Ovary (tissue), 9 donors: Measurements from ENCODE around the gene EDIL3. TPM values are rescaled to one million over a fixed set of nuclear protein-coding genes. Genes with fewer than 3 reads are reported as not detected.

Source experiments
- DNase-seq, 5 donors: peaks; one replicate each; pipeline ENCODE4 v3.0.0-alpha.2; 2019 to 2020
- H3K27ac ChIP-seq, 2 donors: fragments of 200-600 bp; one replicate each; pipeline versions ENCODE4 v1.5.1 to v1.8.0; 2019 to 2022
- H3K27me3 ChIP-seq: fragments of 200-600 bp; one replicate; pipeline ENCODE4 v1.8.0; 2022
- H3K36me3 ChIP-seq: fragments of 200-600 bp; sonication (generic); one replicate; pipeline ENCODE4 v1.5.1; 2019
- H3K4me1 ChIP-seq: one replicate; pipeline ENCODE4 v1.8.1; 2013; ENCODE audit warnings: mild to moderate bottlenecking, moderate library complexity; ENCODE audit not compliant: insufficient read depth
- H3K4me3 ChIP-seq: fragments of 200-600 bp; sonication (generic); one replicate; pipeline ENCODE4 v1.5.1; 2017
- H3K9me3 ChIP-seq, 2 donors: fragments of 200-600 bp in 1 of 2; sonication (generic) in 1 of 2; one replicate each; pipeline versions ENCODE4 v1.5.1 to v1.8.1; 2013 to 2019; ENCODE audit warnings: mild to moderate bottlenecking in 1 of 2, moderate library complexity in 1 of 2
- EP300 ChIP-seq: sonication (generic); formaldehyde crosslinking; IDR thresholded peaks from one replicate; pipeline ENCODE4 v1.6.1; 2017; ENCODE audit warnings: antibody characterized with exemption
- POLR2A ChIP-seq: fragments of 450-650 bp; IDR thresholded peaks from one replicate; pipeline ENCODE4 v1.6.1; 2017; ENCODE audit warnings: antibody characterized with exemption, mild to moderate bottlenecking, moderate library complexity
- whole genome bisulfite sequencing, 3 donors: extraction: QIAGEN DNeasy Blood & Tissue Kit in 1 of 3; methylation state at CpG; one replicate each; pipeline versions ENCODE4 v1.1.5 to v1.1.7; 2013 to 2017; 5-methylcytosine and 5-hydroxymethylcytosine counted together
- intact Hi-C, 4 donors: fragments of 100-400 bp; cut with DNase I; formaldehyde crosslinking; loops; one replicate each; pipeline versions ENCODE4 v1.11.0 to v1.15.1; 2022 to 2023
- polyA plus RNA-seq, 2 donors: library from polyadenylated mRNA; stranded (reverse); fragments of 200-250 nt in 1 of 2; fragments of 350-450 nt in 1 of 2; fragmentation: Illumina TruSeq in 1 of 2; extraction: RNeasy Lipid Tissue Mini Kit (QIAGEN cat#74804) in 1 of 2; gene quantifications; one replicate each; pipeline ENCODE4 v1.2.3, GENCODE V29; 2013 to 2014
- total RNA-seq, 7 donors: library from RNA; depleted of rRNA in 2 of 7; stranded (reverse); fragments of >200 nt in 2 of 7; fragmentation: NEBNext Ultra II Directional in 3 of 7; extraction: Animal tissue kit (Norgen Biotek cat#: 25700) in 3 of 7; gene quantifications; one replicate each; pipeline versions ENCODE4 v1.1.0 to v1.2.4, GENCODE V29; 2016 to 2023
- TF ChIP-seq, protein P1 (sequence below), 3 donors: fragments of 450-650 bp in 2 of 3; fragments of 200-600 bp in 1 of 3; IDR thresholded peaks; one replicate each; pipeline versions ENCODE4 v1.5.1 to v1.8.0; 2016 to 2022; ENCODE audit warnings: antibody characterized with exemption in 3 of 3, mild to moderate bottlenecking in 1 of 3
- donor health status: DM: no; HTN: no; CAD: no; lungs with moderate emphysema.
- donor health status: DM: no; HTN: no; CAD: no.
- donor health status: Bipolar disorder and iron deficiency.
- donor health status: DM: yes; HTN: yes; CAD: no.
- donor health status: DM: no; HTN: no; CAD: no.
- donor health status: DM: yes; HTN: yes; CAD: no.

EDIL3 gene
- total and polyA plus RNA-seq, 9 donors = 5.9 to 41.5 (median 9.7) TPM

DNA sequence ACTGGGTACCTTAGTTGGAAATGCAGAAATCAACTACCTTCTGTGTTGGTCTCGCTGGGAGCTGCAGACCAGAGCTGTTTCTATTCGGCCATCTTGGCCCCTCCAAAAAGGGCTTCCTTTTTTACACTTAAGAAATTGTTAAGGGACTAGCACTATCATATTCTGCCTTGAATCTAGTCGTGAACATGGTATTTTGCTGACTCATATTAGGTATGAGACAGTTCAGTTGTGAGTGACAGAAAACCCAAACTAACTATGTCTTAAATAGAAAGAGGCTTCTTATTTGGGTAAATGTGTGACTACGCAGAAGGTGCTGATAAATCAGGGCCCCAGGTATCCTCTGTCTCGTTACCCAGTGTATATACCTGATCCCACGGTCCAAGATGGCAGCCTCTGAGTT lies 298.2 kb downstream of the EDIL3 start:
- no peaks in the 10 kb centered on the region for H3K4me1 ChIP-seq
- DNase-seq = no peak
- no peaks in the 10 kb centered on the region for H3K9me3 ChIP-seq
- no peaks in the 10 kb centered on the region for H3K27me3 ChIP-seq
- H3K27ac ChIP-seq = no peak overlapping the region
- no peaks in the 10 kb centered on the region for H3K36me3 ChIP-seq
- WGBS, 3 donors = 91 to 93% (median 91%) methylated on average over 6 of the region's 6 CpGs
- intact Hi-C loops = no loop called here
- TF ChIP-seq, protein P1, sequence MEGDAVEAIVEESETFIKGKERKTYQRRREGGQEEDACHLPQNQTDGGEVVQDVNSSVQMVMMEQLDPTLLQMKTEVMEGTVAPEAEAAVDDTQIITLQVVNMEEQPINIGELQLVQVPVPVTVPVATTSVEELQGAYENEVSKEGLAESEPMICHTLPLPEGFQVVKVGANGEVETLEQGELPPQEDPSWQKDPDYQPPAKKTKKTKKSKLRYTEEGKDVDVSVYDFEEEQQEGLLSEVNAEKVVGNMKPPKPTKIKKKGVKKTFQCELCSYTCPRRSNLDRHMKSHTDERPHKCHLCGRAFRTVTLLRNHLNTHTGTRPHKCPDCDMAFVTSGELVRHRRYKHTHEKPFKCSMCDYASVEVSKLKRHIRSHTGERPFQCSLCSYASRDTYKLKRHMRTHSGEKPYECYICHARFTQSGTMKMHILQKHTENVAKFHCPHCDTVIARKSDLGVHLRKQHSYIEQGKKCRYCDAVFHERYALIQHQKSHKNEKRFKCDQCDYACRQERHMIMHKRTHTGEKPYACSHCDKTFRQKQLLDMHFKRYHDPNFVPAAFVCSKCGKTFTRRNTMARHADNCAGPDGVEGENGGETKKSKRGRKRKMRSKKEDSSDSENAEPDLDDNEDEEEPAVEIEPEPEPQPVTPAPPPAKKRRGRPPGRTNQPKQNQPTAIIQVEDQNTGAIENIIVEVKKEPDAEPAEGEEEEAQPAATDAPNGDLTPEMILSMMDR (IDR thresholded peaks at IDR 0.05) = no peak
- TF ChIP-seq EP300 (no peak), POLR2A (no peak)
- no peak overlapping the region for H3K4me3 ChIP-seq

DNA sequence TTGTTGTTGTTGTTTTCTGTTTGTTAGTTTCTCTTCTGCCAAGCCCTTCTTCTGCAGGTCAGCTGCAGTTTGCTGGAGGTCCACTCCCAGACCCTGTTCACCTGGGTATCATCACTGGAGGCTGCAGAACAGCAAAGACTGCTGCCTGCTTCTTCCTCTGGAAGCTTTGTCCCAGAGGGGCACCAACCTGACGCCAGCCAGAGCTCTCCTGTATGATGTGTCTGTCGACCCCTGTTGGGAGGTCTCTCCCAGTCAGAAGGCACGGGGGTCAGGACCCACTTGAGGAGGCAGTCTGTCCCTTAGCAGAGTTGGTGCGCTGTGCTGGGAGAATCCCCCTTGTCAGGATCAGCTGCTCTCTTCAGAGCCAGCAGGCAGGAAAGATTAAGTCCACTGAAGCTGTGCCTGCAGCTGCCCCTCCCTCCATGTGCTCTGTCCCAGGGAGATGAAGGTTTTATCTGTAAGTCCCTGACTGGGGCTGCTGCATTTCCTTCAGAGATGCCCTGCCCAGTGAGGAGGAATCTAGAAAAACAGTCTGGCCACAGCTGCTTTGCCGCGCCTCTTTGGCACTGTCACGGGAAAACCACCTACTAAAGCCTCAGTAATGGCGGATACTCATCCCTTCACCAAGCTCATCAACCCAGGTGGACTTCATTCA lies 299.2 kb downstream of the EDIL3 start:
- Histone ChIP-seq H3K4me1 (no peaks in the 10 kb centered on the region), H3K27ac (no peak overlapping the region), H3K4me3 (no peak overlapping the region), H3K27me3 (no peaks in the 10 kb centered on the region), H3K9me3 (no peaks in the 10 kb centered on the region), H3K36me3 (no peaks in the 10 kb centered on the region)
- TF ChIP-seq, protein P1 (IDR thresholded peaks at IDR 0.05) = no peak
- TF ChIP-seq POLR2A (no peak), EP300 (no peak)
- no peak for DNase-seq
- intact Hi-C loops = no loop called here
- 88 to 93% (median 89%) methylated on average over 8 of the region's 8 CpGs for WGBS, 3 donors

DNA sequence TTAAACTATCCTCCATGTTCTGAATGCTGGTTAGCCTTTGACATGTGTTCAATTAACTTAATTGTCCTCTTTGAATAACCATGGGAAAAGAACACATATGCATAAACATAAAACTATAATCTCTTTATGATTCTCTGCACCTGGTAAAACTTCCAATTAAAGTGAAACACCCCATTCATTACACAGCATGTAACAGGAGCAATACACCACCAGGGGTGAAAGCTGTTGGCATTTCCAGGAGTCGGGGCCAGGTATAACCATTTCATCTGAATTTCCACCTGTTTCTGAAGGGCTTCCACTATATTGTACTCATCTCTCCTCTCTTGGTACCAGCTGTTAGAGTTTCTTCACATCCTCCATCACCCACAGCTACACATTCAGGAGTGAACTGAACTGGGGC lies 303.8 kb downstream of the EDIL3 start:
- H3K27me3 ChIP-seq = no peaks in the 10 kb centered on the region
- no peak for TF ChIP-seq EP300
- TF ChIP-seq POLR2A = no peak
- TF ChIP-seq, protein P1 (IDR thresholded peaks at IDR 0.05) = no peak
- DNase-seq = no peak
- no peak overlapping the region for H3K4me3 ChIP-seq
- H3K9me3 ChIP-seq = no peaks in the 10 kb centered on the region
- H3K36me3 ChIP-seq = no peaks in the 10 kb centered on the region
- H3K4me1 ChIP-seq = no peaks in the 10 kb centered on the region
- WGBS, 3 donors = 82 to 96% (median 91%) methylated on average over 1 of the region's 1 CpG
- intact Hi-C loops = no loop called here
- no peak overlapping the region for H3K27ac ChIP-seq

DNA sequence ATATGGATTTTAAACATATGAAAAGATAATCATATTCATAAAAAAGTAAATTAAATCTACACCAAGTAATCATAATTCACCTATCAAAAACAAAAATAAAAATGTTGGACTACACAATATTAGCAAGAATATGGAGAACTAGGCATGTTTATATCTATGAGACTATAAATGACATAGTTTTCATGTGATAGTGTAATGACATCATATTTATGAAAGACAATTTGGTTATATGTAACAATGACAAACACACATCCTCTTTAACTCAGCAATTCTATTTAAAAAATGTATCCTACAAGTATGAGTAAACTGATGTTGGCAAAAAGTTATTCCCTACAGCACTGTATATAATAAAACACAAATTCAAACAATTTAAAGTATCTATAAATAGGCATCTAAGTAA lies 312.3 kb downstream of the EDIL3 start:
- TF ChIP-seq POLR2A = no peak
- TF ChIP-seq, protein P1 (IDR thresholded peaks at IDR 0.05) = no peak
- no peak for TF ChIP-seq EP300
- Histone ChIP-seq H3K4me3 (no peak overlapping the region), H3K9me3 (no peaks in the 10 kb centered on the region), H3K27me3 (no peaks in the 10 kb centered on the region), H3K27ac (no peak overlapping the region), H3K36me3 (no peaks in the 10 kb centered on the region), H3K4me1 (no peaks in the 10 kb centered on the region)
- intact Hi-C loops = no loop called here
- no peak for DNase-seq
